Neural cell (in vitro differentiated cells): ENCODE data around the gene KDM1B.

Source experiments
- EZH2 ChIP-seq: fragments of 200-600, 300-800 bp; shearing (Covaris generic), sonication (generic); IDR thresholded peaks from 2 replicates; pipeline ENCODE4 v1.6.1; 2014; ENCODE audit warnings: antibody characterized with exemption, low read length, borderline replicate concordance, mild to moderate bottlenecking; ENCODE audit not compliant: insufficient read depth, poor library complexity, severe bottlenecking
- MXI1 ChIP-seq: fragments of 450-650 bp; conservative IDR thresholded peaks from 2 replicates; pipeline ENCODE4 v1.6.1; 2014; ENCODE audit warnings: antibody characterized with exemption, mild to moderate bottlenecking; ENCODE audit not compliant: poor library complexity, severe bottlenecking
- POLR2AphosphoS5 ChIP-seq: IDR thresholded peaks from 2 replicates; pipeline ENCODE4 v1.6.1; 2012
- RAD21 ChIP-seq: fragments of 450-650 bp; conservative IDR thresholded peaks from 2 replicates; pipeline ENCODE4 v1.6.1; 2014; ENCODE audit warnings: antibody characterized with exemption, mild to moderate bottlenecking, moderate library complexity
- TF ChIP-seq, protein P1 (sequence below): fragments of 450-650 bp; IDR thresholded peaks from 2 replicates; pipeline ENCODE4 v1.5.1; 2014; ENCODE audit warnings: antibody characterized with exemption, mild to moderate bottlenecking, moderate library complexity; ENCODE audit not compliant: poor library complexity, severe bottlenecking
- TF ChIP-seq, protein P2 (sequence below): IDR thresholded peaks from 2 replicates; pipeline ENCODE4 v1.6.1; 2012; ENCODE audit warnings: borderline replicate concordance

DNA sequence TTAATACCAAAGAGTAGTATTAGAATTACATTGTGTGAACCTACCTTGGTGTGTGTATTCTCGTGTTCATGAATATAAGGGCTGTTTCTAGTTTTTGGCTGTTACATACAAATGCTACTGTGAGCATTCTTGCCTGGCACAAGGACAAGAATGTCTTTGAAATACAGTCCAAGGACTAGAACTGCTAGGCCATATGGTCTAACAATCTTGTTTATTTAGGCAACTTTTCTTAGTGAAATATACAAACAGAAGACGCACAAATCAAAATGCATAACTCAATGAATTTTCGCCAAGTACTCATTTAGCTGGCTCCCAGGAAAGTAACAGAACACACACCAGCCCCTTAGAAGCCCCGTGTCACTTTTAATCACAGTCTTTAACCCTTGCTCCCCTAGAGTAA lies 28.5 kb downstream of the KDM1B start:
- TF ChIP-seq, protein P1, sequence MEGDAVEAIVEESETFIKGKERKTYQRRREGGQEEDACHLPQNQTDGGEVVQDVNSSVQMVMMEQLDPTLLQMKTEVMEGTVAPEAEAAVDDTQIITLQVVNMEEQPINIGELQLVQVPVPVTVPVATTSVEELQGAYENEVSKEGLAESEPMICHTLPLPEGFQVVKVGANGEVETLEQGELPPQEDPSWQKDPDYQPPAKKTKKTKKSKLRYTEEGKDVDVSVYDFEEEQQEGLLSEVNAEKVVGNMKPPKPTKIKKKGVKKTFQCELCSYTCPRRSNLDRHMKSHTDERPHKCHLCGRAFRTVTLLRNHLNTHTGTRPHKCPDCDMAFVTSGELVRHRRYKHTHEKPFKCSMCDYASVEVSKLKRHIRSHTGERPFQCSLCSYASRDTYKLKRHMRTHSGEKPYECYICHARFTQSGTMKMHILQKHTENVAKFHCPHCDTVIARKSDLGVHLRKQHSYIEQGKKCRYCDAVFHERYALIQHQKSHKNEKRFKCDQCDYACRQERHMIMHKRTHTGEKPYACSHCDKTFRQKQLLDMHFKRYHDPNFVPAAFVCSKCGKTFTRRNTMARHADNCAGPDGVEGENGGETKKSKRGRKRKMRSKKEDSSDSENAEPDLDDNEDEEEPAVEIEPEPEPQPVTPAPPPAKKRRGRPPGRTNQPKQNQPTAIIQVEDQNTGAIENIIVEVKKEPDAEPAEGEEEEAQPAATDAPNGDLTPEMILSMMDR: no peak
- TF ChIP-seq, protein P2, sequence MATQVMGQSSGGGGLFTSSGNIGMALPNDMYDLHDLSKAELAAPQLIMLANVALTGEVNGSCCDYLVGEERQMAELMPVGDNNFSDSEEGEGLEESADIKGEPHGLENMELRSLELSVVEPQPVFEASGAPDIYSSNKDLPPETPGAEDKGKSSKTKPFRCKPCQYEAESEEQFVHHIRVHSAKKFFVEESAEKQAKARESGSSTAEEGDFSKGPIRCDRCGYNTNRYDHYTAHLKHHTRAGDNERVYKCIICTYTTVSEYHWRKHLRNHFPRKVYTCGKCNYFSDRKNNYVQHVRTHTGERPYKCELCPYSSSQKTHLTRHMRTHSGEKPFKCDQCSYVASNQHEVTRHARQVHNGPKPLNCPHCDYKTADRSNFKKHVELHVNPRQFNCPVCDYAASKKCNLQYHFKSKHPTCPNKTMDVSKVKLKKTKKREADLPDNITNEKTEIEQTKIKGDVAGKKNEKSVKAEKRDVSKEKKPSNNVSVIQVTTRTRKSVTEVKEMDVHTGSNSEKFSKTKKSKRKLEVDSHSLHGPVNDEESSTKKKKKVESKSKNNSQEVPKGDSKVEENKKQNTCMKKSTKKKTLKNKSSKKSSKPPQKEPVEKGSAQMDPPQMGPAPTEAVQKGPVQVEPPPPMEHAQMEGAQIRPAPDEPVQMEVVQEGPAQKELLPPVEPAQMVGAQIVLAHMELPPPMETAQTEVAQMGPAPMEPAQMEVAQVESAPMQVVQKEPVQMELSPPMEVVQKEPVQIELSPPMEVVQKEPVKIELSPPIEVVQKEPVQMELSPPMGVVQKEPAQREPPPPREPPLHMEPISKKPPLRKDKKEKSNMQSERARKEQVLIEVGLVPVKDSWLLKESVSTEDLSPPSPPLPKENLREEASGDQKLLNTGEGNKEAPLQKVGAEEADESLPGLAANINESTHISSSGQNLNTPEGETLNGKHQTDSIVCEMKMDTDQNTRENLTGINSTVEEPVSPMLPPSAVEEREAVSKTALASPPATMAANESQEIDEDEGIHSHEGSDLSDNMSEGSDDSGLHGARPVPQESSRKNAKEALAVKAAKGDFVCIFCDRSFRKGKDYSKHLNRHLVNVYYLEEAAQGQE: no peak
- no peak for TF ChIP-seq EZH2
- TF ChIP-seq POLR2AphosphoS5: no peak
- TF ChIP-seq RAD21: no peak
- TF ChIP-seq MXI1: no peak
